Stimulated activated CD8-positive, alpha-beta memory T cell treated with anti-CD3 and anti-CD28 coated beads, Interleukin-15, amount 100 ng/mL, for 4 hours (primary cell): ENCODE measurements around the gene HACD4.
"Not testable (repeated sequence)": the region's sequence is repeated elsewhere in the genome, so short reads cannot be mapped to it uniquely, and the experiment has no call there.

Source experiments
- DNase-seq, 2 donors: peaks; one replicate each; pipeline ENCODE4 v3.0.0-alpha.2; 2020; ENCODE audit warnings: low read depth in 2 of 2

The HACD4 gene

DNA sequence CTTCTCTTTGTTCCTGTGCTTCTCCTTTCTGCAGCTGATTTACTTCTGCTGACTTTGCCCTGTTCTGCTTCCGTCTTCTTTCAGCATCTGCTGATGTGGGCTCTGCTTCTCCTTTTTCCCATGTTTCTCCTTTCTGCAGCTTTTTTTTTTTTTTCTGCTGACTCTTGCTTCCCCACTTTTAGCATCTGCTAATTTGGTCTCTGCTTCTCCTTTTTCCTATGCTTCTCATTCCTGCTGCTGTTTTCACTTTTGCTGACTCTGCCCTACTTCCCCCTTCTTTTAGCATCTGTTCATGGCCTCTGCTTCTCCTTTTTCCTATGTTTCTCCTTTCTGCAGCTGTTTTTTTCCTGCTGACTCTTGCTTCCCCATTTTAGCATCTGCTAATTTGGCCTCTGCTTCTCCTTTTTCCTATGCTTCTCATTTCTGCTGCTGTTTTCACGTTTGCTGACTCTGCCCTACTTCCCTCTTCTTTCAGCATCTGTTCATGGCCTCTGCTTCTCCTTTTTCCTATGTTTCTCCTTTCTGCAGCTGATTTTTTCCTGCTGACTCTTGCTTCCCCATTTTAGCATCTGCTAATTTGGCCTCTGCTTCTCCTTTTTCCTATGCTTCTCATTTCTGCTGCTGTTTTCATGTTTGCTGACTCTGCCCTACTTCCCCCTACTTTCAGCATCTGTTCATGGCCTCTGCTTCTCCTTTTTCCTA, 58.0 kb downstream of the HACD4 start:
- not testable (repeated sequence) for DNase-seq

DNA sequence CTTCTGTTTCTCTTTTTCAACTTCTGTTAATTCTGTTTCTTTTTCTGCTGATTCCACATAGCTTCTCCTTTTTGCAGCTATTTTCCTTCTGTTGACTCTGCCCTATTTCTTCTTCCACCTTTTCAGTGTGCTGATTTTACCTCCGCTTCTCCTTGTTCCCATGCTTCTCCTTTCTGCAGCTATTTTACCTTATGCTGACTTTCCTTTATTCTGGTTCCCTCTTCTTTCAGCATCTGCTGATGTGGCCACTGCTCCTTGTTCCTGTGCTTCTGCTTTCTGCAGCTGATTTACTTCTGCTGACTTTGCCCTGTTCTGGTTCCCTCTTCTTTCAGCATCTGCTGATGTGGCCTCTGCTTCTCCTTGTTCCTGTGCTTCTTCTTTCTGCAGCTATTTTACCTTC, 58.8 kb downstream of the HACD4 start:
- DNase-seq, result no peak

GRCh38 chr9:20962536-20963225, 68.8 kb downstream of the HACD4 start:
- no peak for DNase-seq

DNA sequence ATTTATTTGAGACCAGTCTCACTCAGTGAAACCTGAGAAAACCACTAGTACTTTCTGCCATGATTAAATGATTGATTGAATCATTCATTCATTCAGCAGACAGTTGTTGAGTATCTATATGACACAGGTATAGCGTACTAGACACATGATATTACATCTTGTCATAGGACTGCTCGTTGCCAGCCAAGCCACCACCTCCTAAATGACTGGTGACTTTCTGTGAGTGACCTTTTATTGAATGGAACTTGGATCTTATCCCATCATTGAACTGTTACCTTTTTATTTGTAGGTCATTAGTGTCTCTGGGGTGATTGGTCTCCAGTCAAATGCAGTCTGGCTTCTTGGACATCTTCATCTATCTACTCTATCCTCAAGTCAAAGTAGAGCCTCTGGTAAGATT, 80.7 kb downstream of the HACD4 start:
- DNase-seq, result no peak
